GM15510 (cell line): ENCODE data around the gene STK32A.

ENCODE experiments used
- POLR2A ChIP-seq: IDR thresholded peaks from 3 replicates; pipeline ENCODE4 v1.6.1; 2011; ENCODE audit warnings: borderline replicate concordance; ENCODE audit not compliant: insufficient read length; ENCODE audit errors: extremely low read depth

The STK32A gene

DNA sequence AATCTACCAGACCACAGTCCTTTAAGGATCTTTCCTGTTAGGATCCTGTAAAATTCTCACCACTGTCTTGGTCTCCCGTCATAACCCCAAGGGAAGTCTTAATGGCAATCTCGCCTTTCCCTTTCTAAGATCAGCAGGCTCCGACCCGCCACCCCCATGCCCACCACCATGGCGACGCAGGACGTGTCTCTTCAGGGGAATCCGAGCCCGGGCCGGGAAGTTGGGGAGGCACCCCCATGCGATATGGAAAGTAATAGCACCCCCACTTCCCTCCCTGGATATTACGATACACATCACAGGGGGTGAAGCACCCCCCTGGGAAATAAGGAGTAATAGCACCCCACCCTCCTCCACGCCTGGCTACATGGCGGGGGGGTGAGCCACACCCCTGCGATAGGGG is 8.3 kb upstream of the STK32A start:
- TF ChIP-seq POLR2A: no peak

DNA sequence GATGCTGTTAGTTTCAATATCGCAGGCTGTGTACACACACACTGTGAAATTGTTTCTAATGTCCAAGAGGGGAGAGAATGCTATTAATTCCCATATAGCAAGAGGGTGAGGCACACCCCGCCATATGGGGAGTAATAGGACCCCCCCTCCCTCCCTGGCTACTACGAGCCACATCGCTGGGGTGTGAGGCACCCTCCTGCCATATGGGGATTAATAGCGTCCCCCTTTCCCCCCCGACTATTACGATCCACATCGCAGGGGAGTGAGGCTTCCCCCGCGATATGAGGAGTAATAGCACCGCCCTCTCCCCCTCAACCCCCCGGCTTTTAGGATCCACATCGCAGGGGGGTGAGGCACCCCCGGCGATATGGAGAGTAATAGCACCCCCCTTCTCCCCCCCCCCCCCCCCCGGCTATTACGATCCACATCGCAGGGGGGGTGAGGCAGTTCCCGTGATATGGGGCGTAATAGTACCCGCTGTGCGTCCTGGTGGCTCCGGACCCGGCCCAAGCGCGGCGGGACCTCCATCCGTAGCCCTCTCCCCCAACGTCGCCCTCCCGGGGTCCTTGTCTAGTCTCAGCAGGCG is 494 bp upstream of the STK32A start:
- TF ChIP-seq POLR2A: no peak

DNA sequence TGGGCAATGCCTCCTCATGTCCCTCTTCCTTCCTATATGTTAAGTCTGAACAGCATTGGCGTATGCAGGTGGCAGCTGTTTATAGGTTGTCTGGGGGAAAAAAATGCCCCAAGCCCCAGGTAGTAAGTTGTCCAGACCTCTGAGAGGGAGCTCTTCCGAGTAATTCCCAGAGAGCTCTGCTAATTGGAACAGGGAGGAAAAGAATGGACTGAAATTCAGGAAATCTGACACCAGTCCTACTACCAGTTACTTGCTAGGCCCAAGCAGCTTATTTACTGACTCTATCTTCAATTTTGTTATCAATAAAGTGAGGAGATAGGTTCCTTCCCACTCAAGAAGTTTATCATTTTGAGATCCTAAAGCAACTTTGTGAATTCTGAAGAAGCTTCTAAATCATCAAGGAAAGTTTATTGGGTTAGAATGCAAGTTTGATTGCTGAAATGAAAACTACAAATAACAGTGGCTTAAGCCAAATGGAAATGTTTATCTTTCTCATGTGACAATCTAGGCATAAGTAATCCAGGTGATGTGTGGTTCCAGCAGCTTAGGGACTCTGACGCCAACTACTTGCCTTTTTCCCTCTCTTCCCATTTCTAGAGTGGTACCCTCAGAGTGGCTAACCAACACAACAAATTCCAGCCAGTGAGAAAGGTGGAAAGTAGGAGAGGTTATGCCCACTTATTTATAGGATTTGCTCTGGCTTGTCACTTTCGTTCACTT is 5.6 kb downstream of the STK32A start:
- TF ChIP-seq POLR2A: no peak

DNA sequence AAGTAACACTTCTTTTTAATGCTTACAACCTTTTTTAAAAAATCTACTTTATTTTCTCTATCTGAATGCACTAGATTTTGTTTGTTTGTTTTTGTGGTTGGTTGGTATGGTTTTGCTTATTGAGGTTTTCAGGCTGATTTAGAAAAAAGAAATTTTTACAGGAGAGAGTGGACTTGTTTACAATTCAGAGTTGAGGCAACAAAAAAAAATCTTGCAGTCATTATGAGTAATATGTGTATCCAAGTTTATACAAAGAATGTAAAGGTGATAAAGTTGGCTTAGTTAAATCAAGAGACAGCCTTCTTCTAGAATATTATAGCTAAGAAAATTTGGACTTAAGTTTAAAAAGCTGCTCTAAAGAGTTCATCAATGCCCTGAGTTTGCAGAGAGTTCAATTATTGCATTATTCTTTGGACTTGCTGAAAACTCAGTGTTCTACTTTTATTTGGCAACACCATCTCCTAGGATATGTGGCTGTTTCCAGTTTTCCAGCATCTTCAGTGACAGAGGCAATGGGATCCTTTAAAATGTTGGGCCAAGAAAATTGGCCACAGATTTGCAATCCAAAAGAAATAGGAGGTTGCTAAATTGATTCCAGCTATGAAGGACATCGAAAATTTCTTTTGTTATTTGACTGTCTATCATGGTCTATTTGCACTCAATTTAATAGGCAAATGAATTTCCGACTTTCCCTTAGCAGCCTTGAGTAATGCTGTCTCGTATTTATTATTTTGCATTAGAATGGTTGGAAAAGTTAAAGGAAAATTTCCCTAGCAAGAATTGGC is 10.7 kb downstream of the STK32A start:
- no peak for TF ChIP-seq POLR2A

DNA sequence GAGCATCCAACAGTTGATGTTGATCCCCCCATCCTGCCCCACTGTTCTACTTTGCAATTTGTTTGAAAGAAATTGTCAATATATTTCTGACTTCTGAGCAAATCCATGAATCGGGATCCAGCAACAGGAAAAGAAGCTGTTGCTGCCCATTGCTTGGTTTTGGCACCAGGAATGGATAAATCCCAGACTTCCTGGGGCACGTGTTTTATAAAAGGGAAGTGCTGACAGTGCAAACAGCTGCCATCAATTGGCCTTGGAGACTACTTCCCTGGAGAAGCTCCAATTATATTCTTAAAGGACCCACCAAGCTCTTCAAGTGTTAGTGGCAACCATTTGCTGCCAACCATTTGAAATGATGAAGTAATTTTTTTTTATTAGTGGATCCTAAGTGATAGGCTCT is 13.7 kb downstream of the STK32A start:
- TF ChIP-seq POLR2A: no peak

DNA sequence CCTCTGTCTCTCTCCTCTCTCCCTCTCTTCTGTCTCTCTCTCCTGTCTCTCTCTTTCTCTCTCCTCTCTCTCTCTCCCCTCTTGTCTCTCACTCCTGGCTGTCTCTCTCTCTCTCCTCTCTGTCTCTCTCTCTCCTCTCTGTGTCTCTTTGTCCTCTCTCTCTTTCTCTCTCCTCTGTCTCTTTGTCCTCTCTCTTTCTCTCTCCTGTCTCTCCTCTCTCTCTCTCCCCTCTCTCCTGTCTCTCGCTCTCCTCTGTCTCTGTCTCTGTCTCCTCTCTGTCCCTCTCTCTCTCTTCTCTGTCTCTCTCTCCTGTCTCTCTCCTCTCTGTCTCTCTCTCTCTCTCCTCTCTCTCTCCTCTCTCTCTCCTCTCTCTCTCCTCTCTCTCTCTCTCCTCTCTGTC is 25.0 kb downstream of the STK32A start:
- no peak for TF ChIP-seq POLR2A

DNA sequence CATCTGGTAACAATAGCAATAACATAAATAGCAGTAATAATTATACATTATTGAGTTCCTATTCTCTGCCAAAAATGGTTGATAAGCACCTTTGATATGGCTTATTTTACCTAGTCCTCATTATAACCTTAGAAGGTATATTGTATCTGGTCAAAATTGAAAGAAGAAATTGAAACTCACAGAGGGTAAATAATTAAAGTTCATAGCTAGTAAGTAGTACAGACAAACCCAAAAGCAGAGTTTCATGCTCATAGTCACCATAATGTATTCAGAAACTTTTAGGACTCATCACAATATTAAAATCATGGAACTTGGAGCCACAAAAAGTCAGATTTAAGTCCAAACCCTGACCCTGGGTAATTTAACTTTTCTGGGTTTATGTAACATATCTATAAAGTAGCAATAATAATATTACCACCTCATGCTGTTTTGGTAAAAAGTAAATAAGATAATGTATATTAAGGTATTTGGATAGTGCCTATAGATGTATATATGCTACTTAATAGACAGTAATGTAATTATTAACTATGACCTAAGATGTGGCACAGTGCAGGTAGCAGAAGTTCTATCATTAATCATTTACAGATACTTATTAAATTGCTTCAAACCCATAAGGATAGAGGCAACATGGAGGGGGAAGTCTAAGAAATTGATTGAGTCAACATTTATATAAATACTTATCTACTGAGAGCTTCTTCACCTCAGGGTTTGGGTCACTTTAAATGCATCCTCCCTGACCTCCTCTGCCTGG is 32.4 kb downstream of the STK32A start:
- no peak for TF ChIP-seq POLR2A

DNA sequence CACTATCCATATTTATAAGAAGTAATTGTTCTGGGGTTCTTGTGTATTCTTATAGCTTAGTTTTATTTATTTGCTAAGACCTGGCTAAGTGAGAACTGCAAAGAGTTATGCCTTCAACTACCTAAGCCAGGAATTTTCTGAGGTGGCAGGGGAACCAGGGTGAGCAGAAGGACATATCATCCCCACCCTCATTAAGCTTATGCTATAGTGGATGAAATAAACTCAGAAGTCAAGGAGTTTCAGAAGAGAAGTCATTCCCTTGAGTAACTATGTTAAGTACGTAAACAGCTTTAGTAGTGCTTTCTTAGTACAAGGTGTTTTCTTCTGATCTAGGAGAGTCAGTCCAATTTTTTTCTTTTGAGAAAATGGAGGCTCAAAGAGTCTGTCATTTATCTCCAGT is 41.7 kb downstream of the STK32A start:
- TF ChIP-seq POLR2A: no peak

DNA sequence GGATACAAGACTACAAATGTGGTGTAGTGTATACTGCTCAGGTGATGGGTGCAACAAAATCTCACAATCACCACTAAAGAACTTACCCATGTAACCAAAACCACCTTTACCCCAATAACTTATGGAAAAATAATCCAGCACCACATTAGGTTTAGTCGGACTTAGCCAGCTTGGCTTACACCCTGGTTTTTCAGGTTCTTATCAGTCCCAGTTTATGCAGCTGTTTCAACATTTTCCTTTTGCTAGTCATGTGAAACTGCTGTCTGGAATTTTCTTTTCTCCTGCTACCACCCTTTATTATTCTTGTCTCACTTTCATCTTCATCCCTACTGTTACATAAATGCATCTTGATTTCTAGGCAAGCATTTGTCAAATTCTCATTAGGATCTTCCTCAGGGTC is 51.5 kb downstream of the STK32A start:
- no peak for TF ChIP-seq POLR2A

DNA sequence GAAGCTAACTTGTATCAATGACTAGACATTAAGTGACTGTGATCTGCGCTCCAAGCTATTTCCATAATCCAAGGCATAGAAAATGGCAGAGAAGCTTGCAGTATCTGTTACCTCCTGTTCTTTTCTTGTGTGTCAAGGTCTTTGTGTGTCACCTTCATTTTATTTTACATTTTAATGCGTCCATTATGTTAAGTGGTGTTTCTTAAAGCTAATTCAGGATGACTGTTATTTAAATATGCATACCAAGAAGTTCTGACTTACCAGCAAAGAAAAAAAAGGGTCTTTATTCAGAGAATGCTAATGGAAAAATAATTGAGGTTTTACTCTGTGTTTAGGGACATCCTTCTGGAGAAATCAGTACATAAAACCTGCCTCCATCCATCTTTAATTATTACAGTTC is 52.3 kb downstream of the STK32A start:
- no peak for TF ChIP-seq POLR2A

DNA sequence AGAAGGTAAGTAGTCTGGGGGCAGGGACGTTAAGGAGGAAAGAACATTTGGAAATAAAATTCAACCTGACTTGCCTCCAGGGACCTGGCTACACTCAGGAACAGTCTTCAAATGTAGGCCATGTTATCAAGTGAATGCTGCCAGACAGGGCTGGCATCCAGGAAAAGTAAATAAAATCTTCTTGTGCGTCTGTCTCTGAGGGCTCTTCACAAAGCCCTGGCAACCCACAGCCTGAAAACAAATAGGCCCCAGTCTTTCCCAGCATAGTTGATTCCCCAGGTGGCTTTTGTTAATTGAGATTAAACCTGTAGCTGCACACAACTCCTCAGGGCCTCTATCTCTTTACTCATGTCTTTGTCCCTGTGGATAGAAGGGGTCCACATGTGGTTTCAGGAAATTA is 55.4 kb downstream of the STK32A start:
- no peak for TF ChIP-seq POLR2A

DNA sequence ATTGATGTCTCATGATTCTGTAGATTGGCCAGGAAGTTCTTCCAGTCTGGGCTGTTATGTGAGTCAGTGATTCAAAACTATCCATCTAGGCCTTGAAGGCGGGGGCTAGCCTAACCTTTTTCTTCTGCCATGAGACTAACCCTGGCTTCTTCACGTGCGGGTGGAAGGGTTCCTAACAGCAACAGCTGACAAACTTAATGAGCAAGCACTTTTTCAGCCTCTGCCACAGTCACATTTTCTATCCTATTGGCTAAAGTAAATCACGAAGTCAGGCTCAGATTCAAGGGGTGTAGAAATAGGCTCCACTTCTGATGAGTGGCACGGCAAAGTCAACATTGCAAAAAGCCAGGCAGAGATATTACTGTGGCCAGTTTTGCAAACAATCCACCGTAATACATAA is 68.4 kb downstream of the STK32A start:
- no peak for TF ChIP-seq POLR2A

DNA sequence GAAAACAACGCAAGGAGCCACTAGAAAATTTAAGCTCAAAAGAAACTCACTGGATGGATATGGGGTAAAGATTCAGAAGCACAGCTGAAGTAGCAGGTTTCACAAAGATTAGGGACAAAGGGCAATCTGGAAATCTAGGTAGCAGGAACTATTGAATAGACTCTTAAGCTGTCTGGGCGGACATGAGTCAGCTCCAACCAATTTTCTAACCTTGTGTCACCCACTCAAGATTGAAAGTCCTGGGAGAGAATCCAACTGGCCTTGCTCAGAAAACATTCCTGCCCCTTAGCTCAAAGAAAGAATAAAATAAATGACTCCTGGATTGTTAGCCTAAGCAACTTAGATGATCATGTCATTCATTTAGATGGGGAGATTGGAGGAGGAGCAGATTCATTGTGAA is 69.2 kb downstream of the STK32A start:
- no peak for TF ChIP-seq POLR2A

DNA sequence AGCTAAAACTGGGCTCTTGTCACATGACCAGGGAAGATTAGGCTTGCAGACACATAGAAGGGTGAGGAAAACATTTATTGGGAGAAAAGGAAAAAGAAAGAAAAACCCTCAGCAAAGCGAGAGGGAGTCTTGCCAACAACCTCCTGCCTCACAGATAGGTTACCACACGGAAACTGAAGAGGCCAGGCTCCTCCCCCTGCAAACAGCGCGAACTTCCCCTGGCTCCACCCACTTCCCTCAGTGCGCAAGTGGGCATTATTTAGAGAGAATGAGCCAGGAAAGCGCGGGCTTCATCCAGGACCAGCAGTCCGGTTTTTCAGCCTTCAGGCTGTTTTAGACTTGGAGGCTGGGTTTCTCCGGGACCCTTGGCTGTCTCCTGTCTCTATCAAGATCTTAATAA is 70.3 kb downstream of the STK32A start:
- TF ChIP-seq POLR2A: no peak

DNA sequence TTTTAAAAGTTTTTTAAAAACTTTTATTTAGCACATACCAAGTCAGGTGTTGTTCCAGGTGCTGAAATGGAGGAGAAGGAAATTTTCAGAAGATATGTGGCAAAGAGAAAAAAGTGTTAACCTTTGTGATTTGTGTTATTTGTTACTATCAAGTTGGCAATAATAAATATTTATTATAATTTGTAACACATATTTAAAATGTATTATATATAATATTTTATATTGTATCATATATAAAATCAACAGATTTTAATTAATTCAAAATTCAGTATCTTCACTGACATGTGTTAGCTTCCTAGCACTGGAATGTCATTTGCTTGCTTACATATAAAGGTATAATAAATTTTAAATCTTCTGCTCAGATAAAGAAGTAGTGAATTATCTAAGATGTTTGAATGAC is 71.5 kb downstream of the STK32A start:
- no peak for TF ChIP-seq POLR2A

DNA sequence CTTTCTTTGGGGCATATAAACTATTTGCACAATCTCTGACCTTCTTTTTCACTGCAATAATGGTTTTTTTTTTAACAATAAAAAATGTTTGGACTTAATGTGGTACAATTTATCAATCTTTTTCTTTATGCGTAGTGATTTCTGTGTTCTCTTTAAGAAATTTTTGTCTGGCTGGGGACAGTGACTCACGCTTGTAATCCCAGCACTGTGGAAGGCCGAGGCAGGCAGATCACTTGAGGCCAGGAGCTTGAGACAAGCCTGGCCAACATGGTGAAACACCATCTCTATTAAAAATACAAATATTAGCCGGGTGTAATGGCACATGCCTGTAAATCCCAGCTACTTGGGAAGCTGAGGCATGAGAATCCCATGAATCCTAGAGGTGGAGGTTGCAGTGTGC is 72.3 kb downstream of the STK32A start:
- no peak for TF ChIP-seq POLR2A

DNA sequence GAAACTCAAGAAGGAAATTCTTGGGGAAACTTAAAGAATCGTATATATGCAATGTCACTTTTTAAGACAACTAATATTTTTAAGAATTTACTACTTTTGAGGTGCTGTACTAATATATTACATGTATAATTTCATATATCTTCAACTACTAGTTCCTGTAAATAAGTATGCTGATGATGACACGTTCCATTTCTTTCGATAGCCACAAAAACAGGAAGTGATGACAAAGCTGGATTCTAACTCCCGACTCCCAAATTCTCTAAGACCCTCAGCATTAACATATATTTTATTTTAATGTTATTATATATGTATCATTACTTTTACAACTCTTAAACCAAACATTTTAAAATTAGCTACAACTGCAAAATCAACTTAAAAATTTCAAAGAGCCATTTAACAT is 74.8 kb downstream of the STK32A start:
- TF ChIP-seq POLR2A: no peak
